IPS-NIHi7 (cell line): ENCODE measurements around the gene TRAPPC2.
"Not testable (repeated sequence)": the region's sequence is repeated elsewhere in the genome, so short reads cannot be mapped to it uniquely, and the experiment has no call there.

Experiments used
- DNase-seq: peaks from one replicate; pipeline ENCODE4 v3.0.0; 2012; ENCODE audit warnings: mixed read lengths; ENCODE audit errors: extremely low spot score

Gene TRAPPC2

GRCh38 chrX:13698432-13698831 lies 36.0 kb downstream of the TRAPPC2 start:
- no peak for DNase-seq

GRCh38 chrX:13697976-13698375 lies 36.4 kb downstream of the TRAPPC2 start:
- no peak for DNase-seq

GRCh38 chrX:13697455-13697854 lies 37.0 kb downstream of the TRAPPC2 start:
- DNase-seq: no peak

- no peak for DNase-seq
Measured at GRCh38 chrX:13695601-13696115, 38.8 kb downstream of the TRAPPC2 start.

- no peak for DNase-seq
Measured at GRCh38 chrX:13694983-13695382, 39.4 kb downstream of the TRAPPC2 start.

GRCh38 chrX:13694359-13694758 lies 40.1 kb downstream of the TRAPPC2 start:
- DNase-seq: no peak

GRCh38 chrX:13693341-13693961 lies 41.0 kb downstream of the TRAPPC2 start:
- DNase-seq: peak; percentile 43

GRCh38 chrX:13692771-13693231 lies 41.6 kb downstream of the TRAPPC2 start:
- no peak for DNase-seq

GRCh38 chrX:13691841-13692371 lies 42.5 kb downstream of the TRAPPC2 start:
- DNase-seq: no peak

- DNase-seq: no peak
Measured at GRCh38 chrX:13690836-13691235, 43.6 kb downstream of the TRAPPC2 start.

- no peak for DNase-seq
Measured at GRCh38 chrX:13689741-13690211, 44.6 kb downstream of the TRAPPC2 start.

GRCh38 chrX:13688958-13689740 lies 45.3 kb downstream of the TRAPPC2 start, which contains the start of gene RAB9A:
TSS of gene RAB9A (plus strand) at chrX:13689128. CDS start at chrX:13708747, 19,619 bp downstream.
- DNase-seq: peak; percentile 99

GRCh38 chrX:13688384-13688957 lies 45.9 kb downstream of the TRAPPC2 start:
- DNase-seq: no peak

GRCh38 chrX:13687203-13687602 lies 47.2 kb downstream of the TRAPPC2 start:
- DNase-seq: no peak

GRCh38 chrX:13685126-13685763 lies 49.2 kb downstream of the TRAPPC2 start:
- DNase-seq: no peak

GRCh38 chrX:13684361-13684760 lies 50.1 kb downstream of the TRAPPC2 start:
- DNase-seq: no peak

GRCh38 chrX:13681595-13681994 lies 52.8 kb downstream of the TRAPPC2 start:
- DNase-seq: no peak

GRCh38 chrX:13679700-13680099 lies 54.7 kb downstream of the TRAPPC2 start:
- DNase-seq: not testable (repeated sequence)

GRCh38 chrX:13676885-13677284 lies 57.5 kb downstream of the TRAPPC2 start:
- no peak for DNase-seq

GRCh38 chrX:13673016-13673415 lies 61.4 kb downstream of the TRAPPC2 start:
- no peak for DNase-seq

GRCh38 chrX:13670197-13670596 lies 64.2 kb downstream of the TRAPPC2 start:
- DNase-seq: no peak

GRCh38 chrX:13669755-13670154 lies 64.7 kb downstream of the TRAPPC2 start:
- DNase-seq: not testable (repeated sequence)
